ENCODE results near the gene UMPS. TPM values are rescaled to one million over a fixed set of nuclear protein-coding genes. Genes with fewer than 3 reads are reported as not detected.
"Not testable (repeated sequence)": the region's sequence is repeated elsewhere in the genome, so short reads cannot be mapped to it uniquely, and the experiment has no call there.

UMPS gene
- total RNA-seq, 4 donors from 2014 or later, result 11.6 to 33.5 (median 29.2) TPM

- Histone ChIP-seq H3K36me3 (peaks cover 0 to 21% (median 0%) of the 10 kb centered on the region in 3 donors), H3K4me1 (peaks cover 21 to 78% (median 26%) of the 10 kb centered on the region in 3 donors), H3K27me3 (no peaks in the 10 kb centered on the region), H3K4me3 (no peak overlapping the region), H3K27ac (peak overlapping the region in 3 of 4 donors; percentile 53 to 78 (median 64)), H3K9me3 (no peaks in the 10 kb centered on the region)
- DNase-seq, result no peak
- intact Hi-C loops (cut with DNase I), result loop anchor here (10.0 kb wide), 1 partner anchor 497 kb away; no protein-coding TSS in a partner anchor
- TF ChIP-seq POLR2A (IDR thresholded peaks at IDR 0.05), result no peak
- no peak for TF ChIP-seq CTCF (IDR thresholded peaks at IDR 0.05)
- 67% methylated on average over 1 to 3 of the region's 3 CpGs for WGBS, 2 donors
Observed at GRCh38 chr3:124787476-124788195, 57.4 kb downstream of the UMPS start.

- Histone ChIP-seq H3K9me3 (no peaks in the 10 kb centered on the region), H3K27me3 (no peaks in the 10 kb centered on the region), H3K27ac (peak overlapping the region in 1 of 4 donors; percentile 20), H3K36me3 (peaks cover 0 to 21% (median 0%) of the 10 kb centered on the region in 3 donors), H3K4me1 (peaks cover 27 to 79% (median 33%) of the 10 kb centered on the region in 3 donors), H3K4me3 (no peak overlapping the region)
- DNase-seq, result no peak
- TF ChIP-seq POLR2A (IDR thresholded peaks at IDR 0.05), result no peak
- 57 to 81% methylated on average over 1 to 2 of the region's 2 CpGs for WGBS, 2 donors
- intact Hi-C loops (cut with DNase I), result loop anchor here (10.0 kb wide), 1 partner anchor 497 kb away; no protein-coding TSS in a partner anchor
Observed at GRCh38 chr3:124788254-124788745, 58.0 kb downstream of the UMPS start.

GRCh38 chr3:124789103-124789502 lies 58.9 kb downstream of the UMPS start:
- intact Hi-C loops (cut with DNase I), result loop anchor here (10.0 kb wide), 1 partner anchor 496 kb away; no protein-coding TSS in a partner anchor
- H3K36me3 ChIP-seq, result peaks cover 0 to 24% (median 0%) of the 10 kb centered on the region in 3 donors
- not testable (repeated sequence) for H3K27ac ChIP-seq, H3K9me3 ChIP-seq, H3K4me3 ChIP-seq, H3K27me3 ChIP-seq, DNase-seq
- peaks cover 35 to 79% (median 41%) of the 10 kb centered on the region in 3 donors for H3K4me1 ChIP-seq
- 52 to 81% methylated on average over 2 to 3 of the region's 5 CpGs for WGBS, 2 donors

GRCh38 chr3:124791142-124791541 lies 60.9 kb downstream of the UMPS start:
- Histone ChIP-seq H3K9me3 (no peaks in the 10 kb centered on the region), H3K27me3 (no peaks in the 10 kb centered on the region)

GRCh38 chr3:124791639-124792151 lies 61.4 kb downstream of the UMPS start:
- intact Hi-C loops (cut with DNase I), result no loop called here
- 26 to 27% methylated on average over 4 to 8 of the region's 8 CpGs for WGBS, 2 donors
- no peak for DNase-seq
- TF ChIP-seq CTCF (IDR thresholded peaks at IDR 0.05), result peak in 1 of 6 experiments; percentile 3
- no peak for TF ChIP-seq POLR2A (IDR thresholded peaks at IDR 0.05)
- Histone ChIP-seq H3K27me3 (no peaks in the 10 kb centered on the region), H3K4me1 (peaks cover 25 to 64% (median 41%) of the 10 kb centered on the region in 3 donors), H3K9me3 (no peaks in the 10 kb centered on the region), H3K36me3 (peaks cover 4 to 37% (median 5%) of the 10 kb centered on the region in 3 donors), H3K4me3 (no peak overlapping the region), H3K27ac (peak overlapping the region; percentile 79 to 87 (median 80))

More at GRCh38 chr3:124791142-124791541, 60.9 kb downstream of the UMPS start:
- intact Hi-C loops (cut with DNase I), result no loop called here
- peaks cover 31 to 69% (median 46%) of the 10 kb centered on the region in 3 donors for H3K4me1 ChIP-seq
- peak overlapping the region; percentile 79 to 87 (median 80) for H3K27ac ChIP-seq
- WGBS, 2 donors, result 64 to 78% methylated on average over 4 of the region's 4 CpGs
- DNase-seq, result no peak
- peaks cover 0 to 31% (median 0%) of the 10 kb centered on the region in 3 donors for H3K36me3 ChIP-seq
- TF ChIP-seq CTCF (IDR thresholded peaks at IDR 0.05) (no peak), POLR2A (IDR thresholded peaks at IDR 0.05) (no peak)
- H3K4me3 ChIP-seq, result no peak overlapping the region

All from esophagus squamous epithelium (tissue), 5 donors.